ENCODE results near the gene ATCAY. TPM values are rescaled to one million over a fixed set of nuclear protein-coding genes. Genes with fewer than 3 reads are reported as not detected.

The ATCAY gene
- total and polyA plus RNA-seq, 2 of the 4 experiments (the other 2 are of a cell fraction) = 0.31 to 0.36 TPM

DNA sequence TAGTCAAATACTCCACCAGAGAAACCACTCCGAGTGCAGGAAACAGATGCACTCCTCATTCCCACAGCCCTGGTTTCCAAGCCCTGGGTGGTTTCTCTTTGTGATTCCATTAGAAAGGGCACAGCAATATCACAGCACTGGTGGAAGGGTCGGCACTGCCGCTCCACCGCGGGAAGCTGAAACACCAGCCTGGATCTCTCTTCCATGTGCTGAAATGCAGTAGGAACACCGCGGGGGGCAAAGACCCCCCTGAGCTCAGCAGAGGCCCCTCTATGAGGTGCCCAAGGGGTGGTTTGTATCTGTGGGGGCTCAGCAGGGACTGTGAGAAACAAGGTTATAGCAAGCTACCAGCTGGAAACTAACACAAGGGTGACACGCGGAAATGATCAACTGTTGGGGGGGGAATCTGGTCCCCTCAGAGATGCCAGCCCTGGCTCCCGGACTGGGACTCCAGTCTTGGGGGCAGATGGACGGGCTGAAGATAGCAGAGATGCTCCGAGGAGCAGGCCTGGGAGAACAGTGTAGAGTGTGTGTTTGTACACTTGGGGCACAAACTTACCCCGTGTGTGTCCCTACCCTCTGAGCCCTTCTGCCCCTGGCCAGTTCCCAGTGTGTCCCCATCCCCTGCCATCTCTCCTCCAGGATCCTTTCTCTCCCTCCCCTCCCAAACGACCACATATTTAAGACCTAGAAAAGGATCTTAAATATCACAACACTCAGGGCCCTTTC, 13.4 kb upstream of the ATCAY start:
- in situ Hi-C loops (cut with MboI; ENCODE audit: low sequenced_read_pairs) (no loop called here), intact Hi-C loops (cut with micrococcal nuclease) (no loop called here), dilution Hi-C loops (cut with HindIII; ENCODE audit: low sequenced_read_pairs, unreplicated experiment) (no loop called here)
- no peak overlapping the region for H3K4me3 ChIP-seq (ENCODE audit: insufficient read depth, low read depth, low read length)
- CTCF ChIA-PET = no interaction called here
- TF ChIP-seq MAFK (IDR thresholded peaks at IDR 0.05; ENCODE audit: low read depth, low read length) (no peak), CEBPB (IDR thresholded peaks at IDR 0.05; ENCODE audit: low read depth, low read length) (no peak), CHD1 (IDR thresholded peaks at IDR 0.05; ENCODE audit: low read depth, low read length) (no peak), MXI1 (IDR thresholded peaks at IDR 0.05; ENCODE audit: borderline replicate concordance, low read depth, low read length) (no peak), RAD21 (IDR thresholded peaks at IDR 0.05; ENCODE audit: low read length) (no peak)
- TF ChIP-seq, protein P1, sequence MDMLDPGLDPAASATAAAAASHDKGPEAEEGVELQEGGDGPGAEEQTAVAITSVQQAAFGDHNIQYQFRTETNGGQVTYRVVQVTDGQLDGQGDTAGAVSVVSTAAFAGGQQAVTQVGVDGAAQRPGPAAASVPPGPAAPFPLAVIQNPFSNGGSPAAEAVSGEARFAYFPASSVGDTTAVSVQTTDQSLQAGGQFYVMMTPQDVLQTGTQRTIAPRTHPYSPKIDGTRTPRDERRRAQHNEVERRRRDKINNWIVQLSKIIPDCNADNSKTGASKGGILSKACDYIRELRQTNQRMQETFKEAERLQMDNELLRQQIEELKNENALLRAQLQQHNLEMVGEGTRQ (IDR thresholded peaks at IDR 0.05; ENCODE audit: low read depth, low read length) = no peak
- no peak overlapping the region for H2BK15ac ChIP-seq (ENCODE audit: low read depth, low read length)
- H4K8ac ChIP-seq (ENCODE audit: low read depth in 2 of 2, low read length in 2 of 2) = no peak overlapping the region
- H3K9me1 ChIP-seq (ENCODE audit: insufficient read depth, low read length) = no peaks in the 10 kb centered on the region
- no peaks in the 10 kb centered on the region for H4K20me1 ChIP-seq (ENCODE audit: insufficient read depth, low read length)
- no peak overlapping the region for H4K91ac ChIP-seq (ENCODE audit: insufficient read depth, low read depth, low read length)
- BruUV-seq (replicated peaks) = no TSS peak
- H3K9ac ChIP-seq (ENCODE audit: low read depth, low read length) = no peak overlapping the region
- H3K79me1 ChIP-seq (ENCODE audit: low read depth in 1 of 2, low read length in 2 of 2) = no peaks in the 10 kb centered on the region
- no peak overlapping the region for H2BK5ac ChIP-seq (ENCODE audit: low read depth, low read length, poor library complexity, severe bottlenecking)
- no peak overlapping the region for H3K18ac ChIP-seq (ENCODE audit: low read depth, low read length)
- H2AK5ac ChIP-seq (ENCODE audit: low read depth, low read length) = no peak overlapping the region
- H3K27me3 ChIP-seq (ENCODE audit: control insufficient read depth, insufficient read depth, low read length) = peaks cover 47% of the 10 kb centered on the region
- no peak overlapping the region for H3K14ac ChIP-seq (replicated peaks; ENCODE audit: low read depth, low read length)
- peaks cover 8% of the 10 kb centered on the region for H3K9me3 ChIP-seq (ENCODE audit: control insufficient read depth, insufficient read depth, low read length)
- POLR2A ChIA-PET (ENCODE audit: unreplicated experiment) = no interaction called here
- H3K27ac ChIP-seq (ENCODE audit: insufficient read depth, low read length) = no peak overlapping the region
- no peak overlapping the region for H3K4me2 ChIP-seq (ENCODE audit: low read depth, low read length)
- no peak overlapping the region for H2AFZ ChIP-seq (replicated peaks; ENCODE audit: low read length, poor library complexity)
- H3K4me1 ChIP-seq (ENCODE audit: control insufficient read depth, insufficient read depth, low read length) = no peaks in the 10 kb centered on the region
- H3K23ac ChIP-seq (ENCODE audit: low read depth, low read length) = no peak overlapping the region
- H3K4ac ChIP-seq (ENCODE audit: low read depth, low read length) = no peak overlapping the region
- H2BK120ac ChIP-seq (ENCODE audit: low read depth, low read length) = no peak overlapping the region
- H2BK20ac ChIP-seq (ENCODE audit: low read depth, low read length) = no peak overlapping the region
- H4K5ac ChIP-seq (ENCODE audit: low read depth, low read length) = no peak overlapping the region
- no peak overlapping the region for H2AK9ac ChIP-seq (replicated peaks; ENCODE audit: low read depth, low read length, poor library complexity)
- H3K36me3 ChIP-seq (ENCODE audit: control insufficient read depth, insufficient read depth, low read length) = no peaks in the 10 kb centered on the region
- DNase-seq = no peak
- no peak overlapping the region for H3K56ac ChIP-seq (ENCODE audit: extremely low read depth, insufficient read depth, low read length)
- ATAC-seq (ENCODE audit: low read depth) = no peak
- no CpG with 5 or more reads among the region's 14 CpGs for WGBS, 2 experiments (ENCODE audit: extremely low coverage in 2 of 2, insufficient read length in 1 of 2)
